Heart right ventricle (tissue), 16 donors: ENCODE measurements around the gene LIF. TPM values are rescaled to one million over a fixed set of nuclear protein-coding genes. Genes with fewer than 3 reads are reported as not detected.

Experiments
- ATAC-seq, 8 donors: fragments of 200-7000 bp; cut with Tn5 transposase; one replicate each; pipeline ENCODE4 v1.9.1; 2020; ENCODE audit warnings: mild to moderate bottlenecking in 8 of 8, moderate library complexity in 8 of 8, moderate number of reproducible peaks in 1 of 8
- DNase-seq, 2 donors: peaks; one replicate each; pipeline ENCODE4 v3.0.0-alpha.2; 2020
- H3K27ac ChIP-seq, 10 donors: fragments of 200-600 bp; sonication (generic) in 2 of 10; one replicate each; pipeline versions ENCODE4 v1.5.0 to v1.8.0; 2020 to 2022; ENCODE audit warnings: mild to moderate bottlenecking in 3 of 10
- H3K27me3 ChIP-seq, 7 donors: fragments of 200-600 bp; one replicate each; pipeline ENCODE4 v1.8.0; 2021 to 2022; ENCODE audit warnings: mild to moderate bottlenecking in 2 of 7
- H3K36me3 ChIP-seq, 9 donors: fragments of 200-600 bp; sonication (generic) in 1 of 9; one replicate each; pipeline versions ENCODE4 v1.5.0 to v1.8.0; 2020 to 2022; ENCODE audit warnings: mild to moderate bottlenecking in 2 of 9
- H3K4me1 ChIP-seq, 9 donors: fragments of 200-600 bp; sonication (generic) in 1 of 9; one replicate each; pipeline versions ENCODE4 v1.5.0 to v1.8.0; 2020 to 2022; ENCODE audit warnings: mild to moderate bottlenecking in 4 of 9
- H3K4me3 ChIP-seq, 10 donors: fragments of 200-600 bp; sonication (generic) in 2 of 10; one replicate each; pipeline versions ENCODE4 v1.5.0 to v1.8.0; 2020 to 2022; ENCODE audit warnings: mild to moderate bottlenecking in 7 of 10, moderate library complexity in 2 of 10
- H3K9me3 ChIP-seq, 11 donors: fragments of 200-600 bp in 10 of 11; sonication (generic) in 2 of 11; one replicate each; pipeline versions ENCODE4 v1.5.0 to v1.8.0; 2013 to 2022; ENCODE audit warnings: mild to moderate bottlenecking in 2 of 11, control low read depth in 1 of 11, moderate library complexity in 1 of 11
- CTCF ChIP-seq, 9 donors: fragments of 200-600 bp; sonication (generic) in 2 of 9; IDR thresholded peaks; one replicate each; pipeline versions ENCODE4 v1.5.0 to v1.8.0; 2021 to 2022; ENCODE audit warnings: antibody characterized with exemption in 9 of 9, mild to moderate bottlenecking in 5 of 9, moderate library complexity in 1 of 9
- WGBS, 2 donors: extraction: QIAGEN DNeasy Blood & Tissue Kit; methylation state at CpG; one replicate each; pipeline ENCODE4 v1.1.7; 2013; ENCODE audit warnings: inconsistent platforms in 1 of 2; 5-methylcytosine and 5-hydroxymethylcytosine counted together
- intact Hi-C, 10 donors: fragments of 100-400 bp; cut with DNase I; formaldehyde crosslinking; loops; one replicate each; pipeline versions ENCODE4 v1.11.1 to v1.14.2; 2022
- polyA plus RNA-seq, 2 donors: library from polyadenylated mRNA; stranded (reverse); fragments of 200-250 nt; gene quantifications; one replicate each; pipeline ENCODE4 v1.2.3, GENCODE V29; 2013
- total RNA-seq, 10 donors: library from RNA; stranded (reverse); fragmentation: NEBNext Ultra II Directional in 3 of 10; extraction: Animal tissue kit (Norgen Biotek cat#: 25700) in 3 of 10; gene quantifications; one replicate each; pipeline versions ENCODE4 v1.2.1 to v1.2.4, GENCODE V29; 2021 to 2023
- donor health status: Arrhythmogenic right ventricular cardiomyopathy.
- donor health status: ischemic (EF 13 %, LVEDD 7.1; RV severe dilation, severe dysfunction).
- donor health status: healthy with polysubstance abuse.
- donor health status: DM: no; HTN: yes; CAD: no.
- donor health status: DM: no; HTN: no; CAD: no.
- donor health status: ischemic (EF 25% LVEDD 6.9; RV normal size, moderate dysfunction).
- donor health status: ischemic (EF 25% LVEDD 5.7; RV mildly dilated, moderate dysfunction).
- donor health status: healthy.
- donor health status: DM: yes; HTN: yes; CAD: no.
- donor health status: Ischemic cardiomyopathy.
- donor health status: ischemic (EF 35%, LVEDD 5.7; RV mildly dilated, moderate dysfunction).
- donor health status: nonischemic (EF 11% LVEDD 7.7; RV severe dilation, severe dysfunction).
- donor health status: DM: yes; HTN: yes; CAD: no.
- donor health status: PGD.
- donor health status: ischemic (EF 29% LVEDD 5.4; RV normal size, mild dysfunction).
- donor health status: nonischemic (EF 23%, LVEDD 6.1; RV moderate dilation, normal function).

LIF gene
- total and polyA plus RNA-seq, 12 donors = 0.17 to 8.8 (median 0.53) TPM

- H3K27me3 ChIP-seq = peaks cover 0 to 79% (median 63%) of the 10 kb centered on the region in 7 donors
- H3K4me1 ChIP-seq = peaks cover 0 to 66% (median 20%) of the 10 kb centered on the region in 9 donors
- TF ChIP-seq CTCF (IDR thresholded peaks at IDR 0.05) = no peak
- H3K4me3 ChIP-seq = no peak overlapping the region
- H3K27ac ChIP-seq = peak overlapping the region in 9 of 10 donors; percentile 54 to 91 (median 80)
- no peaks in the 10 kb centered on the region for H3K36me3 ChIP-seq
- DNase-seq = no peak
- no peaks in the 10 kb centered on the region for H3K9me3 ChIP-seq
- WGBS, 2 donors = 31 to 38% methylated on average over 2 of the region's 2 CpGs
- intact Hi-C loops = no loop called here
- ATAC-seq = peak in 7 of 8 donors; percentile 11 to 54 (median 33)
Measured at GRCh38 chr22:30196880-30197336, 49.7 kb downstream of the LIF start.

DNA sequence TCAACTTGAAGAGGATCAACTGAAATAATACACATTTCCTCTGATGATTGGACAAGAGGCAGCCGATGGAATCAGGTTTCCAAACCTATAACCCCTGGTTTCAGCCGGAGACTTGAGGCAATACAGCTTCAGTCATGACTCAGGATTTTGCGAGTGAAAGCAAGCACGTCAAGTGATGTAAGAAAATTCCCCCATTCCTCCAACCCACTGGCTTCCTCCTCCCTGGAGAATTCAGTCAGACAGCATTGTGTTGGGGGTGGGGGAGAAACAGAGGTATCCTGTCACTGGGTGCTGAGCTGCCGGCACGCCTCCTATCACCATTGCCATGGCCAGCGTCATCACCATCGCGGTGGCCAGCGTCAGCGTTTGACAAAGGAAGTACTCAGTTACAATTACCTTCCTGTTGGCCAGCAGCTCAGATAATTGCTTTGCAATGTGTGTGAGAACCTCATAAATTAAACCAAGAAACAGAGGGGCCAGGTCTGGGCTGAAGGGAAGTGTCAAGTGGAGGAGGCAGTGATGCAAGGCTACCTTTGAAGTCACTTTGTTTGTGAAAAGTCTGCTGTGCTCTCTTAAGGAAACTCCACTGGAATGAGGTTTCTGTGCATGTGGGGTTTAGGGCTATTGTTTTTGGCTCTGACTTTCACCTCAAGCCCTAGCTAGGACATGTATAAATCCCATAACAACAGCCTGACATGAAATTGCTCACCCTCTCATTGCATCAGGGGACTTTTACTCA, 50.2 kb downstream of the LIF start:
- H3K4me1 ChIP-seq = peaks cover 0 to 68% (median 20%) of the 10 kb centered on the region in 9 donors
- intact Hi-C loops = no loop called here
- H3K9me3 ChIP-seq = no peaks in the 10 kb centered on the region
- DNase-seq = peak; percentile 74 to 85
- H3K36me3 ChIP-seq = no peaks in the 10 kb centered on the region
- peak overlapping the region in 9 of 10 donors; percentile 54 to 91 (median 80) for H3K27ac ChIP-seq
- 9 to 13% methylated on average over 11 of the region's 11 CpGs for WGBS, 2 donors
- peaks cover 0 to 80% (median 63%) of the 10 kb centered on the region in 7 donors for H3K27me3 ChIP-seq
- H3K4me3 ChIP-seq = peak overlapping the region in 2 of 10 donors; percentile 11 to 13
- TF ChIP-seq CTCF (IDR thresholded peaks at IDR 0.05) = no peak
- ATAC-seq = peak; percentile 86 to 96 (median 92)

DNA sequence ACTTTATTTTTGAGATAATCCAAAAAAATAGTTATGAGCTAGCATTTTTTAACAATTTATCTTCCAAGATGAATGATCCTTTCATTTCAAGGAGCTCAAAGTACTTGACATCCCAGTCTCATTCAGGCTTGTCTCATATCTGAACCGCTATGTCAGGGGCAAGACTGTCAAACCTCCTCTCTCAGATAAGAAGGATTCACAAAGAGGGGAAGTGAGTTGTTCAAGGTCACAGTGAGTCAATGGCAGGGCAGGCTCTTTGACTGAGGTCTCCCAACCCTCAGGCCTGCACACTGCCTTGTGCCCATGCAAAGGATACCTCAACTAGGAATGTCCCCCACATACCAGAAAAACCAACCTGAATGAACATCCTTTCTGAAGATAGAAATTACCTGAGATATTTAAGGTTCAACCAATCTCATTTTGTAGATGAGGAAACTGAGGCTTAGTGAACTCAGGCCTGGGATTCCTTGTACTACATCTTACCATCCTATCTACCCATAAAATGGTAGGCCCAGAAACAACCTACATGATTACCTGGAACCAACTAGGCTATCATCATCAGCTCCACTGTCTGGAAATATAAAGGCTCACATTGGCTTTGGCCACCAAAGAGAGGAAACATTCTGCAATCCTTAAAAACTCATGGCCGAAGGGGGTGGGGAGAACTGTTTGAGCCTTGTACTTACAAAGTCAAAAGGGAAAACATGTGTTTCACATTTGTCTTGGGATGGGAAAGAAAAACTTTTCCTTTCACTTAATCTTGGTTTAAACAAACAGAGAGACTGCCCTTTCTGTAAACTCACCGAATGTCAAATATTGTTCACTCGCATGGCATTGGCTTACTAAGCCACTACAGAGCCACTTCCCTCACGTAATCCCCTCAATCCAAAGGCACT, 51.1 kb downstream of the LIF start:
- no peaks in the 10 kb centered on the region for H3K9me3 ChIP-seq
- ATAC-seq (peak in 6 of 8 donors; percentile 19 to 54 (median 34)), DNase-seq (peak in 1 of 2 donors; percentile 30)
- no peak for TF ChIP-seq CTCF (IDR thresholded peaks at IDR 0.05)
- no peaks in the 10 kb centered on the region for H3K36me3 ChIP-seq
- peaks cover 0 to 80% (median 63%) of the 10 kb centered on the region in 7 donors for H3K27me3 ChIP-seq
- H3K27ac ChIP-seq = peak overlapping the region in 9 of 10 donors; percentile 54 to 91 (median 80)
- intact Hi-C loops = no loop called here
- H3K4me1 ChIP-seq = peaks cover 0 to 75% (median 20%) of the 10 kb centered on the region in 9 donors
- 42 to 44% methylated on average over 5 of the region's 5 CpGs for WGBS, 2 donors
- peak overlapping the region in 2 of 10 donors; percentile 11 to 13 for H3K4me3 ChIP-seq
